Measurements from ENCODE around the gene BLMH. TPM values are rescaled to one million over a fixed set of nuclear protein-coding genes. Genes with fewer than 3 reads are reported as not detected.

Gene BLMH, protein sequence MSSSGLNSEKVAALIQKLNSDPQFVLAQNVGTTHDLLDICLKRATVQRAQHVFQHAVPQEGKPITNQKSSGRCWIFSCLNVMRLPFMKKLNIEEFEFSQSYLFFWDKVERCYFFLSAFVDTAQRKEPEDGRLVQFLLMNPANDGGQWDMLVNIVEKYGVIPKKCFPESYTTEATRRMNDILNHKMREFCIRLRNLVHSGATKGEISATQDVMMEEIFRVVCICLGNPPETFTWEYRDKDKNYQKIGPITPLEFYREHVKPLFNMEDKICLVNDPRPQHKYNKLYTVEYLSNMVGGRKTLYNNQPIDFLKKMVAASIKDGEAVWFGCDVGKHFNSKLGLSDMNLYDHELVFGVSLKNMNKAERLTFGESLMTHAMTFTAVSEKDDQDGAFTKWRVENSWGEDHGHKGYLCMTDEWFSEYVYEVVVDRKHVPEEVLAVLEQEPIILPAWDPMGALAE
- total RNA-seq: 19.8 and 24.1 TPM in 2 replicates
- polyA plus RNA-seq (2012): 22.8 TPM

DNA sequence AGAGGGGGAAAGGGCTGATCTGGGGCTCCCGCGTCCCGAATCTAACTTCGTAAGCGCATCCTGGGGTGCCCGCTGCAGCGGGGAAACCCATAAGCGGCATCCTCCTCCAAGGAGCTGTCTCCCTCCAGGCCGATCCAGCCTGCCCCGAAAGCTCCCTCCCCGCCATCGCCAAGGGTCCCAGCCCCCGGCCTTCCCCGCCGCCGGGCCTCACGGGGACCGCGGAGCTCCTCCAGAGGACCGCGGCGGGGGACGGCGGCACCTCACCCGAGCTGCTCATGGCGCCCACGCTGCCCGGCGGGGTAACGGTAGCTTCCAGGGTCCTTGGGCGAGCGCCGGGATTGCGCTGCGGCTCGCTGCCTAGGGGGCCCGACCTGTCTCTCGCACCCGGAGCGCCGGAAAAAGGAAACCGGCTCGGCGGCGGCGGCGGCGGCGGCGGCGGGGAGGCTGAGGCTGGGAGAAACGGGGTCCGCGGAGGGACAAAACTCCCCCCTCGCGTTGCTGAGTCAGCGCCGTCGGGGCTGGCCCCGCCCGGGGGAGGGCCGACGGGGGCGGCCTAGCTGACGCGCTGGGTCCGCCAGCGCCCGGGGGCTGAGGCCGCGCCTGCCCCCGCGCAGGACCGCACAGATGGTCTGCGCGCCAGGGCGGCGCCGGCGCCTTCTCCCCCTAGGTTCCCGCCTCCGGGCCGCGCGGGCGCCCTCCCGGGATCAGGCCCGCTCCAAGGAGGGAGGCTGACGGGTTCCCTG lies at the start of gene BLMH:
Gene BLMH, minus strand, starts transcription at position 402 of the 743 bp plus-strand sequence. Its CDS starts 125 bp downstream, at position 277.
- DNase-seq (ENCODE audit: low read depth): peak; percentile 84

GRCh38 chr17:30340801-30341356 lies 49.1 kb upstream of the BLMH start:
- no peak for DNase-seq (ENCODE audit: low read depth)

GRCh38 chr17:30339086-30339485 lies 47.3 kb upstream of the BLMH start:
- DNase-seq (ENCODE audit: low read depth): no peak

- DNase-seq (ENCODE audit: low read depth): no peak
These were observed 45.8 kb upstream of the BLMH start for GRCh38 chr17:30337393-30337999.

DNA sequence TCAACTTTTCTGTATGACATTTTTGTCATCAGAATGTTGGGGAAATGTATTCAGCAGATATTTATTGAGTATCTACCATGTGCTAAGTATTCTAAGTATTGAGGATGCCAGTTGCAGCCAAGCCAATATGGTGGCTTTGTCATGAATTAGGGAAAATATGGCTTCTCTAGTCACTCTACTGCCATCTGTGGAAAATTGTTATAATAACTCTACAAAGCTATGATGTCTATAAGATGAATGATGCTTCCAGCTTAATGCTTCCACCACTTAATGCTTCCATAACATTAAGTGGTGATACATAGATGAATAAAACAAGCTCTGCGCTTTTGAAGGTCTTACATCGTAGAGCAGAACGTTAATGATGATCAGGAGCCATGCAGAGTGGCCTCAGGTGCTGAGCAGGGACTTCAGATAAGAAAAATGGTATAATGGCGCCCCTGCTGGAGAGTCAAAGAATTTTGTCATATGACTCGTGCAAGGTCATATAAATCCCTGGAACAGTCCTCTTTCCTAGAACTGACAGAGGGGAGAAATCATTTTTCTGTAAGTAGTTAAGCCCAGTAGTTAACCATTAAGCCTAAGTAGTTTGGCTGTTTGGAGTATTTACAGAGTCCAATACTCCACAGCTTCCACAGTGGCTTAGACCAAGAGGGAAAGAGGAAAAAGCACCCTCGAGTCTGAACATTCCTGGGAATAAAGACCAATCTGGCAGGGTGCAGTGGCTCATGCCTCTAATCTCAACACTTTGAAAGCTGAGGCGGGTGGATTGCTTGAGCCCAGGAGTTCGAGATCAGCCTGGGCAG lies 44.8 kb upstream of the BLMH start:
- DNase-seq (ENCODE audit: low read depth): peak; percentile 18

GRCh38 chr17:30334421-30334820 lies 42.7 kb upstream of the BLMH start:
- no peak for DNase-seq (ENCODE audit: low read depth)

GRCh38 chr17:30333503-30334360 lies 42.0 kb upstream of the BLMH start, which contains the start of gene TMIGD1:
Gene TMIGD1, minus strand, starts transcription at chr17:30334057. Its CDS starts 1,924 bp downstream, at chr17:30332133.
- no peak for DNase-seq (ENCODE audit: low read depth)

GRCh38 chr17:30332057-30332542 lies 40.4 kb upstream of the BLMH start:
- no peak for DNase-seq (ENCODE audit: low read depth)

DNA sequence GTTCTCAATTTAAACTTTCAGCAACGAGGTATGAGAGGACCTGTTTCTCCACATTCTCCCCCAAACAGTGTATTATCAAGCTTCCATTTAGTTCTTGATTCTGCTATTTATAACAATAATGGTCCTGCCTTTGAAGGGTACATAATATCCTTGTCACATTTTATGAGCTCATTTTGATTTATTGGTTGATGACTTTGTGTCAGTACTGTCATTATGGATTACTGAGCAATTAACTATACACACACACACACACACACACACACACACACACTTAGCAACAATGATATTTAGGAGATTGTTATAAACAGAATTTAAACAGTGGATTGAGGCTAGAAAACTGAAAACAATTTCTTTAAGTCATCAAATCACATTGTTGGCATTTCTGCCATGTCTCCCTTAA lies 35.1 kb upstream of the BLMH start:
- DNase-seq (ENCODE audit: low read depth): no peak

- no peak for DNase-seq (ENCODE audit: low read depth)
These were observed 33.0 kb upstream of the BLMH start for GRCh38 chr17:30324723-30325122.

DNA sequence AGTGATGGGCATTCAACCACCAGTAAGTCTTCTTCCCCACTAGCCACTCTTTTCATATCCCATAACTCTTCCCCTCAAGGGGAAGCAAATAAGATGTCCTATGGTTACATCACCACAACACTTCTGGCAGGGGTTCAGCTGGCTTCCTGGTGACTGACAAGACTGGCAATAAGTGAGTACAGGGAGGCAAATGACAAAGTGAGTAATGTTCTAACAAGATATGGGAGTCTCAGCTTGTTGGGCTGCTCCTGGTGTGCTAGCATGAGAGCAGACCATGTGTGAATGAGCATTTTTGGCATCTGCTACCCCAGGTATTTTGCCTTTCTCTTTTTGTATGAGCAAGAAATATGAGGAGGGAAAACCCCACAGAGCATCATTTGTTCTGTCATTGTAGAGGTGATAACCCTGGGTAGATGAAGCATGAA lies 32.2 kb upstream of the BLMH start:
- peak; percentile 69 for DNase-seq (ENCODE audit: low read depth)

GRCh38 chr17:30323262-30323894 lies 31.6 kb upstream of the BLMH start:
- DNase-seq (ENCODE audit: low read depth): no peak

- no peak for DNase-seq (ENCODE audit: low read depth)
These were observed 29.6 kb upstream of the BLMH start for GRCh38 chr17:30321314-30321713.

- DNase-seq (ENCODE audit: low read depth): no peak
These were observed 26.4 kb upstream of the BLMH start for GRCh38 chr17:30318155-30318554.

DNA sequence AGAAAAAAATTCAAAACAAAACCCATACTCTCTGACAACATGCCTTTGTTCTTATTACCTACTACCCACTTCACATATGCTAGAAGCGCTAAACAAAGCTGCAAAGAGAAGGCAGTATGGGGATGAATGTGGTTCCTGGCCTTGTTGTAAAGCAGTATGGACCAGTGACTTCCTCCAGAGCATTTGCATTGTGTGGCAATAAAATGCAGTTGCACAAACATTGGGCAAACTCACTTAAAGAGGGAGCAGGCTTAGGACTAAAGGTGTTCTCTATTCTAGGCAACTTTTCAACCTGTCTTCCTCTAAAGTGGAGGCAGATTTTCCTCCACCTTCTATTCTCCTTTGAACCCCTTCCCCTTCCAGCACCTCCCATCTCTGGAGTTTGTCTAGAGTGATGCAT lies 25.0 kb upstream of the BLMH start:
- no peak for DNase-seq (ENCODE audit: low read depth)

- no peak for DNase-seq (ENCODE audit: low read depth)
These were observed 23.4 kb upstream of the BLMH start for GRCh38 chr17:30315106-30315505.

DNA sequence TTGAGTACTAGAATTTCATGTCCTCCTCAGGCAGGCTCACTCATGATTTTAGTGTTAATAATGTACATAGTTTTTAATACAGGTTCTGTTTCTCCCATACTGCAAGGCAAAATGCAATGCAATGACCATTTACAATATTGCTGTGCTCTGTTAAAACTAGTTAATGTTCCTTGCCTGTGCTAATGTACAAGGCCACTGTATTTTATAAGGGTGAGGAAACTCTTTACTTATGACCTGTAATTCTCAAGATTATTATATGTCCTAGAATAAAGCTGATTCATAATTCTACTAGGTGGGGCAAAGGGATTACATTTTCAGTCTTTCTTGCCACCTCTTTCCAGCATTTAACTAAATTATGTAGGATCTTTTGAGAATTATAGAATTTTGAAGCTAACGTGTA lies 22.7 kb upstream of the BLMH start:
- DNase-seq (ENCODE audit: low read depth): no peak

DNA sequence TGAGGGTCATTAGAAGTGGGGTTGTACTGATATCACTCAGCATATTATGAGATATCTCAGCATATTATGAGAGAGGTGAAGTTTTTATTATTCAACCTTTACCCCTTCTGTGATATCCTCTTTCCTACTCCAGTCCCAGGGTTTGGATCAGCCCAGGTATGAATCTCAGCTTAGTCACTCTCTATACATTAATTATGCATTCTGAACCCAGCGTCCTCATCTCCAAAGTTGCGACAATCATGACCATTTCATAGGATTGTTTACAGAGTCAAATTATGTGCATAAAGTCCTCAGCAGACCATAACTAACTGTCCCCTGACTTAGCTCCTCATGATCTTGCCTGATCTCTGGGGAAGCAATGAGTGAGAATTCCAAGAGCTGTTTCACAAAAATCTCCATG lies 20.5 kb upstream of the BLMH start:
- DNase-seq (ENCODE audit: low read depth): no peak

DNA sequence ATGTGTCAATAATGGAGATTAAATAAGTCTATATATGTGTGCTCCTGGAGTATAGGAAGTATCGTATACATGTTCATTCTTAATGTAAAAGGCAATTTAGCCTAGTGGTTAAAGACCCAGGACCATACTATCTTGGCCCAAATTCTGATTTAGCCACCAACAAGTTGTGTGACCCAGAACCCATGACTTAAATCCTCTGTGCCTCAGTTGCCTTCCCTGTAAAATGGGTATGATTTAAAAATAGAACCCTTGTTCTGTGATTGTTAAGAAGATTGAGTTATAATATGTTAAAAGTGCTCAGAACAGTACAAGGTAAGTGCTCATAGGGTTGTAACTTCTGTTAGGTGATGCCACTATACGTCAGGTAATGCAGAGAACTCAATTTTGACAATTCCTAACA lies 18.8 kb upstream of the BLMH start:
- no peak for DNase-seq (ENCODE audit: low read depth)

All from myocyte (in vitro differentiated cells).